Measurements from ENCODE around the gene TBPL1. TPM values are rescaled to one million over a fixed set of nuclear protein-coding genes. Genes with fewer than 3 reads are reported as not detected.

The TBPL1 gene
- polyA plus RNA-seq, 2 of the 4 experiments (the other 2 are of a cell fraction), result 22.4 to 41.1 TPM

- no peak overlapping the region for H3K4me3 ChIP-seq
- FAIRE-seq, result no peak
- no peak overlapping the region for H3K27ac ChIP-seq
- TF ChIP-seq CTCF (IDR thresholded peaks at IDR 0.05) (peak; percentile 66), RAD21 (conservative IDR thresholded peaks at IDR 0.05 in 1 of 2, IDR thresholded peaks at IDR 0.05 in 1 of 2) (peak; percentile 66 to 74), HOXB5 (CRISPR knock-in tag; IDR thresholded peaks at IDR 0.05) (no peak), SMC3 (IDR thresholded peaks at IDR 0.05) (peak; percentile 74), SREBF2 (IDR thresholded peaks at IDR 0.05) (no peak), BCL3 (IDR thresholded peaks at IDR 0.05) (no peak), JUN (IDR thresholded peaks at IDR 0.05) (no peak)
- H3K4me2 ChIP-seq, result no peak overlapping the region
- H3K4me1 ChIP-seq, result peaks cover 19% of the 10 kb centered on the region
- WGBS (ENCODE audit: missing lambda C conversion rate), result 3% methylated on average over 4 of the region's 4 CpGs
- ChIA-PET CTCF (interaction anchor here (0.7 to 10.4 kb wide), 41 partner anchors 9 to 1101 kb away, joined by 3 to 128 read pairs (median 5); partner anchors contain the start of gene TBPL1), POLR2A (no interaction called here)
- ATAC-seq, result peak in 1 of 2 experiments; percentile 34; a peak in 1 of 6 replicates
- peak; percentile 39 to 53 for DNase-seq (ENCODE audit: low read depth in 1 of 2, low spot score in 1 of 2)
- H3K9me3 ChIP-seq, result no peaks in the 10 kb centered on the region
These were observed 20.3 kb downstream of the TBPL1 start for GRCh38 chr6:133973109-133973971.

DNA sequence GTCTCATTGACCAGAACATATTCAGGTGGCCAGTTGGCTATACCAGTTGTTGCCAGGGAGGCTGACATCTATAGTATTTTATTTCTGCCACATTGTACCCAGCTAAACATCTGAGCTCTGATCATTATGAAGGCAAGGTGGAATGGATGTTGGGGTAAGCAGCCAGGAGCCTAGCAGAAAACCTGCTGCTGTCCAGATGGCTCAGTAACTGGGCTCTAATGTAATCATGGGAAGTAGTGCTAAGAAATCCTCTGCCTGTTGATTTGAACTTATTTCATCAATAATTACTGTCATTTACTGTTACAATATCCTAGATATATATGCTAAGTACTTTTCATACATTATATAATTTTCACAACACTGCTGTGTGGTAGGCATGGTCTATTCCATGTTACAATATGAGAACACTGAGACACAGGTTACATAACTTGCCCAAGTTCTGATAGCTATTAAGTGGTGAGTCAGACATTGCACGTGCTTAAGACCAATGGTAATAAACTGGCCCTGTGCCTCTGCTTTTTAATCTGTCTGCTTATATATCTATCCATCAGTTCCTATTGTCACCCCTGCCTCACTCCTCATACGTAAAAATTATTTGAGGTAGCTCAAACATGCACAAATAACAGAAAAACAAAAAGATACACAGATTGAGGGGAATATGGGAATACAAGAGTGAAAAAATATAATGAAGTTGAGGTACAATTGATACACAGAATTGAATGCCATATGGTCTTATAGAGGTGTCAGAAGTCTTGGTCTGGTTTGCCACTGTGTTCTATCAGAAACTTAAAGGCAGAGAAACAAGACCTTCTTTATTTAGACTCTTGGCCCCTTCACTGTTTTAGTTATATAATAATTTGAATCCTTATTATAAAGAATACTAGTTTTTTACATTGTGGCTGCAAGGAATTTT is 25.2 kb downstream of the TBPL1 start:
- ATAC-seq (no peak), FAIRE-seq (no peak), DNase-seq (ENCODE audit: low read depth in 1 of 2, low spot score in 1 of 2) (peak in 1 of 2 experiments; percentile 18)
- Histone ChIP-seq H3K4me1 (peaks cover 28% of the 10 kb centered on the region), H3K27ac (no peak overlapping the region), H3K4me2 (peak overlapping the region; percentile 28; the same call in 2 of the 3 replicates), H3K9me3 (no peaks in the 10 kb centered on the region), H3K4me3 (no peak overlapping the region)
- TF ChIP-seq RFX5 (IDR thresholded peaks at IDR 0.05) (no peak), BHLHE40 (IDR thresholded peaks at IDR 0.05; ENCODE audit: low read depth, low read length) (peak; percentile 22; the same call in 1 of the 2 replicates), ESRRA (IDR thresholded peaks at IDR 0.05; ENCODE audit: borderline replicate concordance, low read length) (no peak), NFE2L2 (conservative IDR thresholded peaks at IDR 0.05; ENCODE audit: low read length) (no peak), MAFK (IDR thresholded peaks at IDR 0.05; ENCODE audit: partially characterized antibody) (no peak), FOSL2 (IDR thresholded peaks at IDR 0.05) (no peak), FOSL2 (CRISPR knock-in tag; IDR thresholded peaks at IDR 0.05) (peak; percentile 16; the same call in 1 of the 2 replicates), SMC3 (IDR thresholded peaks at IDR 0.05) (no peak), ZFP36 (IDR thresholded peaks at IDR 0.05; ENCODE audit: borderline replicate concordance, partially characterized antibody) (no peak), ZNF302 (CRISPR knock-in tag; IDR thresholded peaks at IDR 0.05) (no peak), ZSCAN20 (CRISPR knock-in tag; IDR thresholded peaks at IDR 0.05) (no peak), GATA3 (IDR thresholded peaks at IDR 0.05; ENCODE audit: borderline replicate concordance) (no peak), BCL3 (IDR thresholded peaks at IDR 0.05) (no peak), RAD21 (conservative IDR thresholded peaks at IDR 0.05 in 1 of 2, IDR thresholded peaks at IDR 0.05 in 1 of 2) (no peak), CEBPB (IDR thresholded peaks at IDR 0.05) (no peak), JUNB (IDR thresholded peaks at IDR 0.05) (no peak), NPAS2 (CRISPR knock-in tag; IDR thresholded peaks at IDR 0.05; ENCODE audit: borderline replicate concordance) (no peak), ATOH8 (CRISPR knock-in tag; IDR thresholded peaks at IDR 0.05; ENCODE audit: low read depth) (no peak)
- TF ChIP-seq, protein P1, sequence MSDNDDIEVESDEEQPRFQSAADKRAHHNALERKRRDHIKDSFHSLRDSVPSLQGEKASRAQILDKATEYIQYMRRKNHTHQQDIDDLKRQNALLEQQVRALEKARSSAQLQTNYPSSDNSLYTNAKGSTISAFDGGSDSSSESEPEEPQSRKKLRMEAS (IDR thresholded peaks at IDR 0.05), result no peak
- 48% methylated on average over 2 of the region's 2 CpGs for WGBS (ENCODE audit: missing lambda C conversion rate)
- POLR2A ChIA-PET, result interaction anchor here (0.5 kb wide), 1 partner anchor 931 kb away, joined by 6 read pairs; no protein-coding TSS in a partner anchor
- CTCF ChIA-PET, result interaction anchor here (1.0 to 10.4 kb wide), 3 partner anchors 10 to 85 kb away, joined by 3 to 128 read pairs (median 4); no protein-coding TSS in a partner anchor
